Activated naive CD8-positive, alpha-beta T cell treated with anti-CD3 and anti-CD28 coated beads, Interleukin-2, amount 10 ng/mL, durations not matched to agents 7 days and 5 days (primary cell): ENCODE results near the gene TMEM109. TPM values are rescaled to one million over a fixed set of nuclear protein-coding genes. Genes with fewer than 3 reads are reported as not detected.

Experiments
- ATAC-seq: fragments of 150-1000 bp; cut with Tn5 transposase; one replicate; pipeline ENCODE4 v1.10.0; 2021; ENCODE audit warnings: low read depth, moderate library complexity
- POLR2A ChIA-PET: fragments of 350-600 bp; sonication (Branson Sonifier 250); formaldehyde crosslinking; loops from one replicate; lab custom pipeline; 2021; ENCODE audit warnings: antibody characterized with exemption; lab: Charles Lee
- DNase-seq: peaks from one replicate; pipeline ENCODE4 v3.0.0; 2021
- H3K27ac Mint-ChIP-seq: one replicate; pipeline ENCODE4 v1.8.0; 2022; ENCODE audit warnings: mild to moderate bottlenecking, mixed read lengths
- H3K27me3 Mint-ChIP-seq: one replicate; pipeline ENCODE4 v1.8.0; 2022; ENCODE audit warnings: mild to moderate bottlenecking, moderate library complexity, mixed read lengths
- H3K36me3 Mint-ChIP-seq: one replicate; pipeline ENCODE4 v1.8.0; 2021; ENCODE audit warnings: mild to moderate bottlenecking, mixed read lengths
- H3K4me1 Mint-ChIP-seq: one replicate; pipeline ENCODE4 v1.8.0; 2021; ENCODE audit warnings: mixed read lengths
- H3K4me3 Mint-ChIP-seq: one replicate; pipeline ENCODE4 v1.8.0; 2022; ENCODE audit warnings: mild to moderate bottlenecking, moderate library complexity, mixed read lengths
- H3K9me3 Mint-ChIP-seq: one replicate; pipeline ENCODE4 v1.8.0; 2021; ENCODE audit warnings: mixed read lengths
- total RNA-seq, 2 experiments: library from RNA; stranded (reverse); gene quantifications; one replicate each; pipeline ENCODE4 v1.2.3, GENCODE V29; 2021

TMEM109 gene
- total RNA-seq, 2 experiments from 2014 or later: 97.8 to 102 TPM

GRCh38 chr11:60927600-60927999, 13.6 kb downstream of the TMEM109 start:
- Mint-ChIP-seq H3K4me1 (peaks cover 6% of the 10 kb centered on the region), H3K27ac (no peak overlapping the region), H3K9me3 (no peaks in the 10 kb centered on the region), H3K27me3 (peaks cover 27% of the 10 kb centered on the region), H3K36me3 (peaks cover 2% of the 10 kb centered on the region), H3K4me3 (no peak overlapping the region)
- no peak for ATAC-seq
- no peak for DNase-seq
- POLR2A ChIA-PET: interaction anchor here (1.5 kb wide), 1 partner anchor 8 kb away, joined by 3 read pairs; no protein-coding TSS in a partner anchor

GRCh38 chr11:60928563-60929001, 14.6 kb downstream of the TMEM109 start:
- no peaks in the 10 kb centered on the region for H3K36me3 Mint-ChIP-seq
- ATAC-seq (no peak), DNase-seq (peak; percentile 25)
- POLR2A ChIA-PET: interaction anchor here (1.5 kb wide), 1 partner anchor 9 kb away, joined by 3 read pairs; no protein-coding TSS in a partner anchor
- no peak overlapping the region for H3K27ac Mint-ChIP-seq
- no peak overlapping the region for H3K4me3 Mint-ChIP-seq
- H3K27me3 Mint-ChIP-seq: peaks cover 30% of the 10 kb centered on the region
- H3K9me3 Mint-ChIP-seq: no peaks in the 10 kb centered on the region
- peaks cover 6% of the 10 kb centered on the region for H3K4me1 Mint-ChIP-seq

DNA sequence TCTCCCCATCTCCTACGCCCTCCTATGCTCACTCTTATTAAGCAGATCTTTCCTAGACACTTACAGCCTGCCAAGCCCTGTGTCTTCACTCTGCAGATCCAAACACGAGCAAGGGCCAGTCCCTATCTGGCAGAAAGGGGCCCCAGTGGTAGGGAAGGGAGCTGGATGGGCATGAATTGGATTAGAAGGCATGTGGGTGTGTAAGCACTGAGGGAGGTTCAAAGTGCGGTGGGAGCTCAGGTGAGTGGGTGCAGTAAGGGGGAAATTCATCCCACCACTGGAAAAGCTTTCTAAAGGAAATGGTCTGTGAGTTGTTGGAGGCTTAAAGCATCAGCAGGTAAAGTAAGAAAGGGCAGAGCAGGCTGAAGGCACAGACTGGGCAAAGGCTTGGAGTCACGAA, 15.8 kb downstream of the TMEM109 start:
- H3K4me1 Mint-ChIP-seq: peaks cover 4% of the 10 kb centered on the region
- H3K9me3 Mint-ChIP-seq: no peaks in the 10 kb centered on the region
- no peak overlapping the region for H3K4me3 Mint-ChIP-seq
- no peak overlapping the region for H3K27ac Mint-ChIP-seq
- ATAC-seq (no peak), DNase-seq (no peak)
- POLR2A ChIA-PET: no interaction called here
- no peaks in the 10 kb centered on the region for H3K36me3 Mint-ChIP-seq
- peaks cover 30% of the 10 kb centered on the region for H3K27me3 Mint-ChIP-seq

- Mint-ChIP-seq H3K27me3 (peaks cover 24% of the 10 kb centered on the region), H3K36me3 (no peaks in the 10 kb centered on the region), H3K4me1 (peaks cover under 1% of the 10 kb centered on the region), H3K27ac (no peak overlapping the region), H3K4me3 (no peak overlapping the region), H3K9me3 (no peaks in the 10 kb centered on the region)
- no peak for DNase-seq
- no peak for ATAC-seq
- POLR2A ChIA-PET: no interaction called here
Measured at GRCh38 chr11:60930394-60930793, 16.4 kb downstream of the TMEM109 start.

GRCh38 chr11:60931917-60932316, 18.0 kb downstream of the TMEM109 start:
- H3K4me1 Mint-ChIP-seq: no peaks in the 10 kb centered on the region
- no peak overlapping the region for H3K4me3 Mint-ChIP-seq
- H3K27me3 Mint-ChIP-seq: peaks cover 10% of the 10 kb centered on the region
- no peaks in the 10 kb centered on the region for H3K9me3 Mint-ChIP-seq
- no peaks in the 10 kb centered on the region for H3K36me3 Mint-ChIP-seq
- H3K27ac Mint-ChIP-seq: no peak overlapping the region
- ATAC-seq (no peak), DNase-seq (no peak)
- POLR2A ChIA-PET: no interaction called here

DNA sequence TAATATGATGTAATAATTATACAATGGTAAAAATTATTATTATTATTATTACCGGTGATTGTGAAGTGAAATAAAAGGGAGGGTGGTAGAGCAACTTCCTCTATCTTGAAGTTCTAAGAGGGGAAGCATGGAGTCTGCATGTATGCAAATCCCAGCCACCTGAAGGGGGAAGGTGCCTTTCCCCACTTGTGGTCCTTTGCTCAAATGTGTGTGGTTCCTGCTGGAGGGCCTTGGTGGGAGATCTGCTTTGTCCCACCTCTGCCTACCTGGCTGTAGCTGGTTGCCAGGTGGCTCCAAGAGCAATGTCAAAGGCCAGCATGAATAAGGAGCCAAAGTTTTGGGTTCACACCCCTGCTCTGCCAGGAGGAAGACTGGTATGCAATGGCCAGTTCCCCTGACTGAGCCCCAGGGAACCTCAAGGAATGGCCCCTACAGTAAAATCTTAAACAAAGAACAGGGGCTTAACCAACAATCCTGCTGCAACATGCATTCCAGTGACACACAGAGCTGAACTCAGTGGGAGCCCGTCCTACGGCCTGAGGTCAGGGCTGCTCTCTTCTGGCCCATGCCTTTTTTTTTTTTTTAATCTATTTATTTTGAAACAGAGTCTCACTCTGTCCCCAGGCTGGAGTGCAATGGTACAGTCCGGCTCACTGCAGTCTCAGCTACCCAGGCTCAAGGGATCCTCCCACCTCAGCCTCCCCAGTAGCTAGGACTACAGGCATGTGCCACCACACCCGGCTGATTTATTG, 18.8 kb downstream of the TMEM109 start:
- peaks cover 7% of the 10 kb centered on the region for H3K27me3 Mint-ChIP-seq
- no peaks in the 10 kb centered on the region for H3K9me3 Mint-ChIP-seq
- H3K36me3 Mint-ChIP-seq: no peaks in the 10 kb centered on the region
- ATAC-seq (no peak), DNase-seq (no peak)
- H3K4me1 Mint-ChIP-seq: no peaks in the 10 kb centered on the region
- H3K4me3 Mint-ChIP-seq: no peak overlapping the region
- H3K27ac Mint-ChIP-seq: no peak overlapping the region
- POLR2A ChIA-PET: no interaction called here

GRCh38 chr11:60933416-60934123, 19.6 kb downstream of the TMEM109 start:
- DNase-seq (no peak), ATAC-seq (no peak)
- POLR2A ChIA-PET: no interaction called here
- H3K4me1 Mint-ChIP-seq: no peaks in the 10 kb centered on the region
- H3K9me3 Mint-ChIP-seq: no peaks in the 10 kb centered on the region
- H3K4me3 Mint-ChIP-seq: no peak overlapping the region
- H3K36me3 Mint-ChIP-seq: no peaks in the 10 kb centered on the region
- no peak overlapping the region for H3K27ac Mint-ChIP-seq
- H3K27me3 Mint-ChIP-seq: peaks cover 7% of the 10 kb centered on the region

GRCh38 chr11:60934124-60934789, 20.3 kb downstream of the TMEM109 start:
- Mint-ChIP-seq H3K27ac (no peak overlapping the region), H3K4me3 (no peak overlapping the region), H3K27me3 (peaks cover 7% of the 10 kb centered on the region), H3K4me1 (no peaks in the 10 kb centered on the region), H3K9me3 (no peaks in the 10 kb centered on the region), H3K36me3 (no peaks in the 10 kb centered on the region)
- POLR2A ChIA-PET: interaction anchor here (1.3 kb wide), 1 partner anchor 19 kb away, joined by 3 read pairs; no protein-coding TSS in a partner anchor
- DNase-seq (no peak), ATAC-seq (no peak)

GRCh38 chr11:60934790-60935605, 21.0 kb downstream of the TMEM109 start:
- Mint-ChIP-seq H3K9me3 (no peaks in the 10 kb centered on the region), H3K27ac (no peak overlapping the region), H3K27me3 (peaks cover 7% of the 10 kb centered on the region), H3K4me3 (no peak overlapping the region), H3K4me1 (no peaks in the 10 kb centered on the region), H3K36me3 (no peaks in the 10 kb centered on the region)
- POLR2A ChIA-PET: interaction anchor here (1.3 kb wide), 1 partner anchor 19 kb away, joined by 3 read pairs; no protein-coding TSS in a partner anchor
- DNase-seq (no peak), ATAC-seq (no peak)

- no peaks in the 10 kb centered on the region for H3K9me3 Mint-ChIP-seq
- H3K27ac Mint-ChIP-seq: no peak overlapping the region
- POLR2A ChIA-PET: no interaction called here
- H3K4me1 Mint-ChIP-seq: no peaks in the 10 kb centered on the region
- DNase-seq (no peak), ATAC-seq (no peak)
- no peaks in the 10 kb centered on the region for H3K36me3 Mint-ChIP-seq
- no peak overlapping the region for H3K4me3 Mint-ChIP-seq
- peaks cover 7% of the 10 kb centered on the region for H3K27me3 Mint-ChIP-seq
Measured at GRCh38 chr11:60935676-60936442, 21.9 kb downstream of the TMEM109 start.

DNA sequence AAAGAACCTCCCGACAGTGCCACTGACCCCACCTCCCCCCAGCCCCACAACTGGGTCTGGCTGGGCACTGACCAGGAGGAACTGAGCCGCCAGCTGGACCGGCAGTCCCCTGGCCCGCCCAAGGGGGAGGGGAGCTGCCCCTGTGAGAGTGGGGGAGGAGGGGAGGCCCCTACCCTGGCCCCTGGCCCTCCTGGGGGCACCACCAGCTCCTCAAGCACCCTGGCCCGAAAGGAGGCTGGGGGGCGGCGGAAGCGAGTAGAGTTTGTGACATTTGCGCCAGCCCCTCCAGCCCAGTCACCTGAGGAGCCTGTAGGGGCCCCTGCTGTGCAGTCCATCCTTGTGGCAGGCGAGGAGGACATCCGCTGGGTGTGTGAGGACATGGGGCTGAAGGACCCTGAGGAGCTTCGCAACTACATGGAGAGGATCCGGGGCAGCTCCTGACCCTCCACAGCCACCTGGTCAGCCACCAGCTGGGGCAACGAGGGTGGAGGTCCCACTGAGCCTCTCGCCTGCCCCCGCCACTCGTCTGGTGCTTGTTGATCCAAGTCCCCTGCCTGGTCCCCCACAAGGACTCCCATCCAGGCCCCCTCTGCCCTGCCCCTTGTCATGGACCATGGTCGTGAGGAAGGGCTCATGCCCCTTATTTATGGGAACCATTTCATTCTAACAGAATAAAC, 22.6 kb downstream of the TMEM109 start:
- no peak for DNase-seq
- Mint-ChIP-seq H3K4me1 (peaks cover 2% of the 10 kb centered on the region), H3K36me3 (no peaks in the 10 kb centered on the region), H3K4me3 (no peak overlapping the region), H3K9me3 (no peaks in the 10 kb centered on the region), H3K27ac (no peak overlapping the region), H3K27me3 (peaks cover 5% of the 10 kb centered on the region)
- POLR2A ChIA-PET: no interaction called here
- no peak for ATAC-seq

DNA sequence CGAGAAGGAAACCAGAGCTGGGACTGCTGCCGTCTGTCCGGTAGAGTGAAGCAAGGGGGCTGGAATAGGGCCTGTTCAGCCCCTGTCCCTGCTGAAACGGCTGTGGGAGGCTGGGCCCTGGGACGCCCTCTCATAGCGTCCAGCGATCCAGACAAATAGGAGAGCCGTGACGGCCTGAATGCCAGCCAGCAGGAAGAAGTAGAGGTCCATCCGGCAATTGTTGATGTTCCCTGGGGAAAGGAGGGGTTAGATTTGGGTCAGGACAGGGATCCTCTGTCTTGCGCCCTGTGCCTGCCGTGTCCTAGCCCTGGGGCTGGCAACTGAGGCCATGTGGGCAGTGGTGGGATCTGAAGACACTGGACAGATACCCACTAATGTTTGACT, 23.2 kb downstream of the TMEM109 start:
- POLR2A ChIA-PET: no interaction called here
- Mint-ChIP-seq H3K4me1 (peaks cover 3% of the 10 kb centered on the region), H3K4me3 (no peak overlapping the region), H3K27me3 (peaks cover 4% of the 10 kb centered on the region), H3K27ac (no peak overlapping the region), H3K9me3 (no peaks in the 10 kb centered on the region), H3K36me3 (no peaks in the 10 kb centered on the region)
- DNase-seq (no peak), ATAC-seq (no peak)
